HepG2 (cell line): Measurements from ENCODE around the gene LSMEM2. TPM values are rescaled to one million over a fixed set of nuclear protein-coding genes. Genes with fewer than 3 reads are reported as not detected.

Experiments
- EEA1 ChIP-seq: sonication (generic); formaldehyde crosslinking; IDR thresholded peaks from 2 replicates; pipeline ENCODE4 v1.5.1; 2020; ENCODE audit warnings: mild to moderate bottlenecking, missing genetic modification reagents, borderline replicate concordance
- ESRRA ChIP-seq: sonication (generic); formaldehyde crosslinking; IDR thresholded peaks from 2 replicates; pipeline ENCODE4 v1.5.1; 2020; ENCODE audit warnings: mild to moderate bottlenecking, low read depth, missing genetic modification reagents
- GPN1 ChIP-seq: sonication (generic); formaldehyde crosslinking; IDR thresholded peaks from 2 replicates; pipeline ENCODE4 v1.5.1; 2020; ENCODE audit warnings: missing genetic modification reagents, borderline replicate concordance
- HNRNPLL ChIP-seq: fragments of 200-400 bp; formaldehyde crosslinking; IDR thresholded peaks from 2 replicates; pipeline ENCODE4 v1.6.1; 2017; ENCODE audit warnings: mild to moderate bottlenecking, low read depth, low read length; ENCODE audit not compliant: poor library complexity, severe bottlenecking
- KLF11 ChIP-seq: IDR thresholded peaks from 2 replicates; pipeline ENCODE4 v1.6.1; 2016; ENCODE audit warnings: missing compliant biosample characterization
- PHF21A ChIP-seq: sonication (generic); formaldehyde crosslinking; IDR thresholded peaks from 2 replicates; pipeline ENCODE4 v1.5.0; 2020; ENCODE audit warnings: mild to moderate bottlenecking, missing genetic modification reagents
- PRMT3 ChIP-seq: sonication (generic); formaldehyde crosslinking; IDR thresholded peaks from 2 replicates; pipeline ENCODE4 v1.8.1; 2022; ENCODE audit warnings: low read depth, mild to moderate bottlenecking, moderate library complexity, missing genetic modification reagents, borderline replicate concordance
- SOX5 ChIP-seq: IDR thresholded peaks from 2 replicates; pipeline ENCODE4 v1.6.1; 2016; ENCODE audit warnings: borderline replicate concordance
- XBP1 ChIP-seq: sonication (generic); formaldehyde crosslinking; IDR thresholded peaks from 2 replicates; pipeline ENCODE4 v1.5.0; 2020; ENCODE audit warnings: missing genetic modification reagents
- ZFP37 ChIP-seq: sonication (generic); formaldehyde crosslinking; IDR thresholded peaks from 2 replicates; pipeline ENCODE4 v1.4.0; 2020; ENCODE audit warnings: missing genetic modification reagents, borderline replicate concordance
- ZMAT3 ChIP-seq: sonication (generic); formaldehyde crosslinking; conservative IDR thresholded peaks from 2 replicates; pipeline ENCODE4 v1.7.0; 2021; ENCODE audit warnings: missing genetic modification reagents
- ZNF256 ChIP-seq: sonication (generic); formaldehyde crosslinking; conservative IDR thresholded peaks from 2 replicates; pipeline ENCODE4 v1.4.0; 2020; ENCODE audit warnings: missing genetic modification reagents
- ZNF431 ChIP-seq: sonication (generic); formaldehyde crosslinking; IDR thresholded peaks from 2 replicates; pipeline ENCODE4 v1.9.0; 2022; ENCODE audit warnings: missing genetic modification reagents, low read depth, mild to moderate bottlenecking, borderline replicate concordance
- ZNF598 ChIP-seq: sonication (generic); formaldehyde crosslinking; IDR thresholded peaks from 2 replicates; pipeline ENCODE4 v1.5.1; 2020; ENCODE audit warnings: mild to moderate bottlenecking, missing genetic modification reagents, borderline replicate concordance
- ZNF710 ChIP-seq: sonication (generic); formaldehyde crosslinking; IDR thresholded peaks from 2 replicates; pipeline ENCODE4 v1.5.0; 2020; ENCODE audit warnings: mild to moderate bottlenecking, missing genetic modification reagents, borderline replicate concordance
- ZNF781 ChIP-seq: sonication (generic); formaldehyde crosslinking; IDR thresholded peaks from 2 replicates; pipeline ENCODE4 v1.5.1; 2020; ENCODE audit warnings: borderline replicate concordance, mild to moderate bottlenecking, missing genetic modification reagents; ENCODE audit errors: not compliant biosample characterization
- ZNF878 ChIP-seq: sonication (generic); formaldehyde crosslinking; IDR thresholded peaks from 2 replicates; pipeline ENCODE4 v1.8.1; 2023; ENCODE audit warnings: mild to moderate bottlenecking, missing genetic modification reagents, moderate library complexity
- polyA plus RNA-seq, 8 experiments: library from polyadenylated mRNA; depleted of rRNA in 3 of 8; stranded (reverse) in 7 of 8; unstranded in 1 of 8; fragments of >200 nt; fragmentation: Illumina TruSeq in 4 of 8; extraction: Trizol in 4 of 8; gene quantifications; 2 replicates each; pipeline versions ENCODE4 v1.2.1 to v1.2.3, GENCODE V29; 2011 to 2016; ENCODE audit warnings: low read depth in 4 of 8, missing spikeins in 1 of 8, mixed read lengths in 1 of 8; ENCODE audit not compliant: insufficient read depth in 1 of 8
- total RNA-seq, 5 experiments: library from RNA; depleted of rRNA; stranded (reverse); fragments of >200 nt; fragmentation: Illumina TruSeq; extraction: Trizol; gene quantifications; 2 replicates each; pipeline ENCODE4 v1.2.3, GENCODE V29; 2016; ENCODE audit warnings: low read depth in 1 of 5
- TF ChIP-seq, protein P1 (sequence below): sonication (generic); formaldehyde crosslinking; IDR thresholded peaks from 2 replicates; pipeline ENCODE4 v1.4.0; 2020; ENCODE audit warnings: mild to moderate bottlenecking, missing genetic modification reagents
- TF ChIP-seq, protein P2 (sequence below): sonication (generic); formaldehyde crosslinking; conservative IDR thresholded peaks from 2 replicates; pipeline ENCODE4 v1.8.0; 2022; ENCODE audit warnings: mild to moderate bottlenecking, moderate library complexity, missing genetic modification reagents

LSMEM2 gene
- total and polyA plus RNA-seq, 2 of the 13 experiments (the other 11 are each of a cell fraction or from before 2014, with no cell fraction given): 0.07 to 0.41 TPM

DNA sequence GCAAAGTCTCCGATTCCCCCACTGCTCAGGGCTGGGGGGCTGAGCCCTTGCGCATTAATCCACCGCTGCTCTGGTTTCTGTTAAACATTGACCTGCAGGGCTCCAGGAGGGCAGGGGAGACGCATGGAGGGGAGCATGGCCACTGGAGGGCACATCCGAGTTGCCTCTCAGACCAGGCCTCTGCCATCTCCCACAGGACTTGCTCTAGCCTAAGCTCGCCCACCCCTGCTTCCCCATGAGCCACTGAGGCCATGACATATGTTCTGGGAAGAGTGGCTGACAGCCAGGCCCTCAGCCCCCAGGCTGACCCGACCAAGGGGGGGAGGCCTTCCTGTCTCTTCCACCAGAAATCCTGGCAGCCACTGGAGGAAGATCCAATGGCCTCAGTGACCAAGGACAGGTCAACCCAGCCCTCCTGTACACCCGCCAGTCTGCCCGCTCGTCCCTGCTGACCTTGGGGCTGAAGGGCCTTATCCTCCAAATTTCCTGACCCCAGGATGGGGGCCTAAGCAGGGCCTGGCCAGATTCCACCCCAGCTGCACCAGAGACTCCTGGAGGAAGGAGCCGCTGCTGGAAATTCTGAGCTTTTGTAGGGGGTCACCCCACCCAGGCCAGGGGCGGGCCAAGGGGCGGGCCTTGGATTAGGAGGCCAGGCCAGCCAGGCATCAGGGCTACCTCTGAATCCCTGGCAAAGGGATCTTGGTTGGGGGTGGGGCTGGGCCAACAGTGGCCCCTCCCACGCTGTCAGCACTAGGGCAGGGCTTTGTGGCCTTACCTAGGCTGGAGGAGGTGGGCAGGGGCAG lies 24.3 kb downstream of the LSMEM2 start, which contains the start of gene HYAL1 (continued):
- TF ChIP-seq, protein P1, sequence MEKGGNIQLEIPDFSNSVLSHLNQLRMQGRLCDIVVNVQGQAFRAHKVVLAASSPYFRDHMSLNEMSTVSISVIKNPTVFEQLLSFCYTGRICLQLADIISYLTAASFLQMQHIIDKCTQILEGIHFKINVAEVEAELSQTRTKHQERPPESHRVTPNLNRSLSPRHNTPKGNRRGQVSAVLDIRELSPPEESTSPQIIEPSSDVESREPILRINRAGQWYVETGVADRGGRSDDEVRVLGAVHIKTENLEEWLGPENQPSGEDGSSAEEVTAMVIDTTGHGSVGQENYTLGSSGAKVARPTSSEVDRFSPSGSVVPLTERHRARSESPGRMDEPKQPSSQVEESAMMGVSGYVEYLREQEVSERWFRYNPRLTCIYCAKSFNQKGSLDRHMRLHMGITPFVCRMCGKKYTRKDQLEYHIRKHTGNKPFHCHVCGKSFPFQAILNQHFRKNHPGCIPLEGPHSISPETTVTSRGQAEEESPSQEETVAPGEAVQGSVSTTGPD: peak; percentile 60
- TF ChIP-seq SOX5 (CRISPR knock-in tag): 0 out of 2 replicates have a peak, but pooled peaks have one; percentile 18
- no peak for TF ChIP-seq KLF11
- peak; percentile 86; the same call in 1 of the 2 replicates for TF ChIP-seq ZNF256 (CRISPR knock-in tag)
- TF ChIP-seq ZNF598: peak; percentile 78; the same call in 1 of the 2 replicates
- peak; percentile 62; the same call in 1 of the 2 replicates for TF ChIP-seq GPN1 (CRISPR knock-in tag)
- peak; percentile 44; the same call in 1 of the 2 replicates for TF ChIP-seq ZFP37 (CRISPR knock-in tag)
- TF ChIP-seq ZNF431 (CRISPR knock-in tag): peak; percentile 84; the same call in 1 of the 2 replicates
- TF ChIP-seq XBP1: peak; percentile 23; the same call in 1 of the 2 replicates
- TF ChIP-seq, protein P2, sequence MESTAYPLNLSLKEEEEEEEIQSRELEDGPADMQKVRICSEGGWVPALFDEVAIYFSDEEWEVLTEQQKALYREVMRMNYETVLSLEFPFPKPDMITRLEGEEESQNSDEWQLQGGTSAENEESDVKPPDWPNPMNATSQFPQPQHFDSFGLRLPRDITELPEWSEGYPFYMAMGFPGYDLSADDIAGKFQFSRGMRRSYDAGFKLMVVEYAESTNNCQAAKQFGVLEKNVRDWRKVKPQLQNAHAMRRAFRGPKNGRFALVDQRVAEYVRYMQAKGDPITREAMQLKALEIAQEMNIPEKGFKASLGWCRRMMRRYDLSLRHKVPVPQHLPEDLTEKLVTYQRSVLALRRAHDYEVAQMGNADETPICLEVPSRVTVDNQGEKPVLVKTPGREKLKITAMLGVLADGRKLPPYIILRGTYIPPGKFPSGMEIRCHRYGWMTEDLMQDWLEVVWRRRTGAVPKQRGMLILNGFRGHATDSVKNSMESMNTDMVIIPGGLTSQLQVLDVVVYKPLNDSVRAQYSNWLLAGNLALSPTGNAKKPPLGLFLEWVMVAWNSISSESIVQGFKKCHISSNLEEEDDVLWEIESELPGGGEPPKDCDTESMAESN (CRISPR knock-in tag): peak; percentile 50; the same call in 1 of the 2 replicates
- TF ChIP-seq ZNF878 (CRISPR knock-in tag): 0 out of 2 replicates have a peak, but pooled peaks have one; percentile 8
- peak; percentile 50 for TF ChIP-seq ZNF781 (CRISPR knock-in tag)
- TF ChIP-seq PHF21A (CRISPR knock-in tag): peak; percentile 83; the same call in 1 of the 2 replicates
- peak; percentile 52 for TF ChIP-seq PRMT3 (CRISPR knock-in tag)
- TF ChIP-seq ZMAT3: 0 out of 2 replicates have a peak, but pooled peaks have one; percentile 71
- no peak for TF ChIP-seq EEA1 (CRISPR knock-in tag)
- TF ChIP-seq ESRRA (CRISPR knock-in tag): no peak
- peak; percentile 34 for TF ChIP-seq HNRNPLL
- peak; percentile 56; the same call in 1 of the 2 replicates for TF ChIP-seq ZNF710 (CRISPR knock-in tag)
